COLO668 (cell line): ENCODE measurements around the gene CARD9.
A peak's percentile ranks its signal among the peaks of the same experiment; 100 is the strongest.

Experiments
- DNase-seq: peaks from one replicate; lab custom pipeline; 2025; ENCODE audit not compliant: unreplicated experiment; lab: John Stamatoyannopoulos, UW

CARD9 gene

DNA sequence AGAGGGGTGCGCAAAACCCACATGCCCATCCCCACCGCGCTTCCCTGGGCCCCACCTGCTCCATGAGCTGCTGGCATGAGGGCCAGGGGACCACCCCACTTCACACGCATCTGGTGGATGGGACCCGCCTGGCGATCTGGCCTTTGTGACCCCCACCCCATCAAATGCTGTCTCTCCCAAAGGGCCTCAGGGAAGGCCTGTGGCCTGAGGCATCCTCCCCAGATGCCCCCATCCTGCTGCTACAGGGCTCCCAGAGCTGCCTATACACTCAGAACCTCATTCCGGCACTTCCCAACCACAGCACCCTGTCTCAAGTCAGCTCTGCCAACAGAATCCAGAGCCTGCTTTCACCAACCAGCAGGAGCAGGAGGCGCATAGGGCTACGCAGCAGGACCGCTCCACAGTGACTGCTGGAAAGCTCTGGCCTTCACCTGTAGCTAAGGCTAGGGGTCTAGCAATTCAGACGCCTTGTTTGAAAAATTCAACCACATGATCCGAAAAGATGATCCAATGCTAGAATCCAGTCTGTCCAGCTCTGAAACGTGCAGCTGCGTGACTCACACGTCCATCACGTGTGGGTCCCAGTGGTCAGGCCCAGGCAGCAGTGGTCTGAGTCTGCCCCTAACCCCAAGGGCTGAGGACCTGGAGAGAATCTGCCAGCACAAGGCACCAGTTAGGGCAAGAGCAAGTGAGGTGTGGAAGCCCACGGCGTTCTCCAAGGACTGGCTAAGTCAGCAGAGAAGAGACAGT is 27.9 kb upstream of the CARD9 start:
- no peak for DNase-seq

DNA sequence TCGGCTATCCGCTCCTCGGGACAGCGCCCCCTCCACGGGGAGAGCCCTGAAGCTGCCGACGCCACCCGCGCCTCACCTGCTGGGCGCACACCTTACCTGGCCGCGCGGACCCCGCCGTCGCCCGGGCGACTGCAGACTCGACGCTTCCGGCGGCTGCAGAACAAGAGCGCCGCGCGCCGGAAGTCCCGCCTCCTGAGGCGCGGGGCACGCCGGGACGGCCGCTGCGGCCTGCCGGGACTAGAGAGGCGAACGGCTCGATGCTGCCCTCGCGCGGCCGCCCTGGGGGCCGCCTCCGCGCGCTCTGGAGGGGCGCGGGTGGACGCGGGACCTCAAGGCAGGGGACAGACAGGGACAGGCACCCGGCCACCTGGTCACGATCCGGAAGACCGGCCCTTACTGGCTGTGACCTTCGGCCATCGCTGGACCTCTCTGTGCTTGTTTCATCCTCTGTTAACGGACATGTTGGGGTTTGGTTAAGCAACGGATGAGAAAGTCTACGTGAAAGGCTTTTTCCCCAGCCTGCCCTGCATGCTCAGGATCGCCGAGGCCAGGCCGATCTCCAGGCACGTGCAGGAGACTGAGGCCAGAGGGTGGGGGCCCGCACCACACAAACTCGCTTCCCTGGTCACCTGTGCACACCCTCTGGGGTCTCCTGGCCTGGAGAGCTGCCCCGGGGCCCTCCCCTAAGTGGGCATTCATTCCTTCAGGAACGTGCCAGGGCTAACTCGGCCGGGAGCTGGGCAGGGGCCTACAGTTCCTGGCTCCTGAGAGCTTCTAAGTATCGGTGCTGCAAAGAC is 26.8 kb upstream of the CARD9 start, which contains the start of gene SNAPC4:
Gene SNAPC4 (minus strand): TSS at position 133 of the 797 bp plus-strand sequence. CDS start 1,742 bp downstream, outside the sequence.
- peak; percentile 95 for DNase-seq

DNA sequence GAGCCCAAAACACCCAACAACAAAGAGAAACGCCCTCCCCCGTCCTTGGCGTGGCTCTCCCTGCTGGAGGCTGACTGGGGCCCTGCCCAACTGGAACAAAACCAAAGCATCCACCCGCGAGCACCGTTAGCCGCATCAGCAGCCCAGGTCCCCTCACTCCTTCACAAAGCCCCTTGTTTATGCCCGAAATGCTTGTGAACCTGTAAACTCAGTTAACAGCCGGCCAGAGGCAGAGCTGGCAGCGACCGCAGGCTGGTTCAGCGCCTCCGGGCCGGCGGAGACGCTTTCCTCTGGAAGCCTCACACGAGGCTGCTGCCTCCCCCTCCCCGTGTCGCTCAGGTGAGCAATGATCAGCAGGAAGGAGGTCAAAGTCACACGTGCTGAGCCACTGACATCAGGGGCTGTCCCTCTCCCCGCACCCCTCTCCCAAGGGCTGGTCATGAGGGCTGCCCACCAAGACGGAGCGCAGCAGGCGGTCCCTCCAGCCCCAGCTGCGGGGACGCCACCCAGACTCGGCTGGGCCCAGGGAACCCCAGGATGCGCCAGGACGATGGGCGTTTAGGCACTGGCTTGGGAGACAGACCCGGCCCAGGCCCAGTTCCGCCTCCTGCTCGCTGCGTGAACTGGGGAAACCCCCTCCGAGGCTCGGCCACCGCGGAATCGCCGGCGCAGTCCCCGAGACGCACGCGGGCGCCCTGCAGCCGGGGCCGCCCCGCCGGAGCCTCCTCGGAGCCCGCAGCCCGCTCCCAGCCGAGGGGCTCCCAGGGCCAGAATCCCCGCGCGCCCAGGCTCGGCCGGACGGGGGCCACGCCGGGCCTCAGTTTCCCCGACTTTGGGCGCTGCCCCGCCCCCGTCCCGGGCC is 25.9 kb upstream of the CARD9 start:
- peak; percentile 47 for DNase-seq

DNA sequence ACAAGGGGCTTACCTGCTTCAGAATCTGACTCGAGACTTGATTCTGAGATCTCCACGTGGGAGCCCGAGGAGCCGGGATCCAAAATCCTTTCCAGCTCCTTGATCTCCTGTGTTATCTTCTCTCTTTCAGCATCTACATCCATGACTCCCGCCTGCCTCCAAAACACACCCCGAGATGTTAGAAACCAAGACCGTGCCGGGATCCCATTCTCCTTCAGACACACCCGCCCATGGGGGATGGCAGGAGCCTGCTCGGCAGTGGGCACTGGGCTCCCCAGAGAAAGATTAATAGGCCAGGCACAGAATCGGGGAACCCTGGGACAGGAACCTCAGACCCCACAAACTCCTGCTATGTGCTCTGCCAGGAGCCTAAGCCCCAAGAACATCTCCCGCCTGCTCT is 24.8 kb upstream of the CARD9 start:
- no peak for DNase-seq

DNA sequence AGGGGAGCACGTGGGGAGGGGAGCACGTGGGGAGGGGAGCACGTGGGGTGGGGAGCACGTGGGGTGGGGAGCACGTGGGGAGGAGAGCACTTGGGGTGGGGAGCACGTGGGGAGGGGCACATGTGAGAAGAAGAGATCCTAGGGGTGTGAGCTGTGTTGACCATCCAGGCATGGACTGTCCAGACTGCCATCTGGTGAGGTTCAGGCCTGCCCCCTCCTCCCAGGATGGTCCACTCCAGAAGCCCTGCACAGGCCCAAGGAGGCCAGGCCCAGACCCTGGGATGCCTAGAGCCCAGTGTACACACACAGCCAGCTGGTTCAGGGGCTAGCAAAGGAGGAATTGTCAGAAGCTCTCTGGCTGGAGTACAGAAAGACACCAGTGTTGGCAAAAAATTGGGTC is 24.2 kb upstream of the CARD9 start:
- no peak for DNase-seq

DNA sequence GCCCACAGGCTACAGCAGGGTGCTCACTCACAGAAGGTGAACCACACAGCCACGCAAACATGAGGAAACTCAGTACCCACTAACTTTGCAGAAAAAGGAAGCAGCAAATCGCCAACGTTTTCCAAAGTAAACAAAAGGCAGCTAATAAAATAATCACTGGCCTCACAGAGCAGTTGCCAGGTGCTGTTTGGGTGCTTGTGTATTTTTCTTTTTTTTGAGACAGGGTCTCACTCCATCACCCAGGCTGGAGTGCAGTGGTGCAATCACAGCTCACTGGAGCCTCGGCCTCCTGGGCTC is 22.7 kb upstream of the CARD9 start:
- DNase-seq = no peak

DNA sequence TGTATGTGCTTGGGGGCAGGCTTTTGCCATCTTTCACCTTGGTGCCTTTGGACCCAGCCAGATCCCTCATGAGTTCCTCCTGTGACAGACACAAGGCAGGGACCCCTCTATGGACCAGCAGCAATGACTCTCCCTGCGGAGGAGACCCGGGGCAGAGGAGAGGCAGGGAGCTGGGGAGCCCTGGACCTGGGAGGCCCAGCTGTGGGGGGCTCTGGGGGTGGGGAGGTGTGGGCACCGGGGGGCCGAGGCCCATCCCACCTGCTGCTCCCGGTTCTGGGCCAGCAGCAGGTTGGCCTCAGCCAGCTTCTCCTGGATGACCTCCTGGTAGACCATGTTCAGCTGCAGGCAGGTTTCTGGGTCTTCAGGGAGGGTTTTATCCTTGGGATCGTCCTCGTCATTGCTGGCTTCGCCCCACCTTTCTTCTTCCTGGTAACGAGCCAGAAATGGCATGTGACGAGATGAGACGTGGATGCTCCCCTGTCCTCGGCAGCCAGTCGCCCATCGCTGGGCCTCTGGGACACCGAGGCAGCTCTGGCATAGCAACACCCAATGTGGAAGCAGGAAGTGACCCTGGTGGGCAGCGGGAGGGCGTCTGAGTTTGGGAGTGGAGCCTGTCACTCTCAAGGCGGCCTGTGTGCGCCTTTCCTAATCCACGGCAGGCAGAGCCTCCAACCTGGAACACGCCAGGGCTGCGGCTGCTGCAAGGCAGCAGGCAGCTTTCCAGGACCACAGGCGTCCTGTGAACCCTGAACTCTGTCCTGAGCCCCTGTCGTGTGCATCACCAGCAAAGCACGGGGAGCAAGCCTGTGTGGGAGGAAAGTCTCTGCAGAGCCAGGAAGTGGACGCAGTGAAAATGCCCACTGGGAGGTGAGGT is 22.1 kb upstream of the CARD9 start:
- no peak for DNase-seq

DNA sequence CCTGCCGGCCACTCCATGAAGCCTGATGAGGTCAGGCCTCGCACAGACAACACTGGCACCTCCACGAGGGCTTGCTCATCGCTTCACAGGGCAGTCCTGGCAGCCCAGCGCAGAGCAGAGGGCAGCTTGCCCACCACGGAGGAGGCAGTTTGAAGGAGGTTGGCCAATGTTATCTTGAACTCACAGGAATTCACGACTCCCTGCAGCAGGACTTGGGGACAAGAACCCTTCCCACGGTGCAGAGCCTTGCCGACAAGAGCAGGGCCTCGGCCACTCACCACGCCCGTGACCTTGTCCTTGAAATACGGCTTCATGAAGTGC is 21.5 kb upstream of the CARD9 start:
- DNase-seq = no peak

DNA sequence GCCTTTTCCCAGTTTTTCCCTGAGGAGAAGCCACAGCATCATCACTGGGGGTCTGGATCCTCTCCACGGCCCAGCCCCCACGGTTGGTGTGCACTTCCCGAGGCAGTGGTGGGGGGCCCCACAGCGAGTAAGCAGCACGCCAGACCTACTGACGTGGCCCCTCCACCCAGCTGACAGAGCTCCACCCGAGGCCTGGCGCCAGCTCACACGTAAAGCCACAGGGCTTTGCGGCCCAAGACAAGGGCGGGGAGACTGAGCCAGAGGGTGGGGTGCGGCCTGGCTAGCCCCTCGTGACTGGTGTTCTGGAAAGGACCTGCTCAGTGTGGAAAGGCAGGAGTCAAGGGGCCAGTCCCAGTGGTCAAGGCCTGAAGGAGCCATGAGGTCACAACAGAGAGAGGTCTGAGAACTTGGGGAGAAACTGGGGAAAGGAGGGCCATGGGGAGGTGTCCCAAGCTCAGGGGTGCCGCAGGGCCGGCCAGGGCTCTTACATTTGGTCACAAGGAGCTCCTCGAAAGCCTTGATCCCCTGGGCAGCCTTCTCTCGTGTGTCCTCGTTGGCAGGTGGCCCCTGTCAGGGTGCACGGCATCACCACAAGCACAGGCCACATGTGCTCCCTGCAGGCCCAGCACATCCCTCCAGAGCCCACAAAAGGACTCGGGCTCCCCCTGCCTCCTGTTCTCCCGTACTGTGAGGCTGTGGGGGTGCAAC is 21.0 kb upstream of the CARD9 start:
- no peak for DNase-seq

DNA sequence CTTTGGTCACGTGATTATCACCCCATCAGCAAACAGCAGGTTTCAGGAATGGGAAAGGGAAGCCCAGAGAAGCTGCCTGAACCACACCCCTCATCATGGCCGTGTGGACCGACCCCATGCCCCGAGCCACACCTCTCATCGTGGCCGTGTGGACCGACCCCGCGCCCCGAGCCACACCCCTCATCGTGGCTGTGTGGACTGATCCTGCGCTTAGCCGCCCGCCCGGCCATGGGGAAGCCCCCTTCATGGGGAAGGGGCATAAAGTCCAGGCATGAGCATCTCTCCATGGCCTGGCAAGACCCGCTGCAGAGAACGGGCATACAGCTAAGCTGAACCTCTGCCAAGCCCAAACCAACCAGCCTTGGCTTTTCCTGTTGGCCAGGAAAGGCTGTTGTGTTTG is 20.1 kb upstream of the CARD9 start:
- no peak for DNase-seq

DNA sequence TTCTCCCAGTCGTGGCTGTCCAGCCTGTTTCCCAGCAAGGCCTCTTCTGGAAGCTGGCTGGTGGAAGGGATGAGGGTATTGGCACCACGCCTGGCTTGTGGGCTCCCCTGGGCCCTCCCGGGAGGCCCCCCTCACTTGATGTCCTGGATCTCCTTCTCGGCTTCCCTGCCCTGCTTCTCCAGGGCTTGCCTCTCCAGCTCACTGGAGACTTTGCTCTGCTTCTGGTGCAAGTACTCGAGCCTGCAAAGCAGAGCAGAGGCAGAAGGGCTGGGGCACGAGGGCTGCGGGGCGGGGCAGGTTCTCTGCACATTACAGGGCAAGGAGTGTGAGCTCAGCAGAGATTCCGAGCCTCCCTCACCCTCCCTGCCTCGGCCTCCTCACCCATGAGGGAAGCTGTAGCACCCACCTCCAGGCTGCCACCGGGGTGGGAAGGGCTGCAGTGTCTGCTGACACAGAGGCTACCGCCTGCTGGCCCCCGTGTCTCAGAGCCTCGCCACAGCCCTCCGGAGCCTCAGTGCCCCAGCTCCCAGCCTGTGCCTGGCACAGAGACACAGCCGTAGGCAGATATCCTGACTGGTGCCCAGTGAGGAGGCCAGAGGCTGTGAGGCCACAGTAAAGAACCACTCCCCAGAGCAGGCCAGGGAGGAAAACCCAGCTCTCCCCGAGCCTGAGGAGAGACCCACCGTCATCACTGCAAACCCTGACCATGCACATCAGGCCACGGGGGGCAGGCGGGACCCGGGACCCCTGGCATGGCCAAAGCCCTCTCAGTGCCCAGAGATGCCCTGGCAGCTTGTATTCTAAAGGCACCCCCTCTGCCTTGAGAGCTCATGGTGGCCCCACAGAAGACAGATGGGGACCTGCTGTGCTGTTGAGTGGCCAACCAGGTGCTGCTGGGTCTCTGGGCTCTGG is 19.3 kb upstream of the CARD9 start:
- DNase-seq = no peak

DNA sequence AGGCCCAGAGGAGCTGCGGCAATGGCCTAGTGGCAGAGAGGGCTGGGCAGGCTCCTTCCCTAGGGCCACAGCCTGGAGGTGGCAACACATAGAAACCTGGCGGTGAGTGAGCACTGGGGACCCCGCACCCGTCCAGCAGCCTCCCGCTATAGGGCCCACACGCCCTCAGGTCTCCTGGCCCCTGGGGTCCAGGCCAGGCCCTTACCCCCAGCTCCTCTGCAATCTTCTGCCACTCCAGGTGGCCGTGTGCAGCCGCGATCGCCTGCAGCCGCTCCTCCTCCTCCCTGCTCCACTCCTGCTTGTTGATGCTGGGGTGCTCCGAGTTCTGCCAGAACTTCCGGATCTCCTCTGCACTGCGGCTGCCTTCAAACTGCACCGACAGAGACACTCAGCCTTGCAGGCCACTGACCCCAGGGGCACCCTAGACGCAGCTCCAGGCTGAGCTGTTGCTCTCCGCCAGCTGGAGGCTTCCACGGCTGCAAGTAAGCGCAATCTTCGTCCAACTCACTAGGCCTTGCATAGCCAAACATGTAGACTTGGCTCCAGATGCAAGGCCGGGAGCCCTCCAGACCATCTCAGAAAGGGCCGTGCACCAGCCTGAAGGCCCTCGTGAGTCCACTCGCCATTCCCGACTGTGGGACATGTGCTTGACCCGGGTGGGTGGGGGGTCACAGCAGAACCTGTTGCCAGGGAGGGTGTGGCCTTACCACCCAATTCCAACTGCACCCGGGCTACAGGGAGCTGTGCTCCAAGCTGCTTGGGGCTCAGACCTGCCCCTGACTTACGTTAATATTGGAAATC is 18.5 kb upstream of the CARD9 start:
- DNase-seq = no peak

DNA sequence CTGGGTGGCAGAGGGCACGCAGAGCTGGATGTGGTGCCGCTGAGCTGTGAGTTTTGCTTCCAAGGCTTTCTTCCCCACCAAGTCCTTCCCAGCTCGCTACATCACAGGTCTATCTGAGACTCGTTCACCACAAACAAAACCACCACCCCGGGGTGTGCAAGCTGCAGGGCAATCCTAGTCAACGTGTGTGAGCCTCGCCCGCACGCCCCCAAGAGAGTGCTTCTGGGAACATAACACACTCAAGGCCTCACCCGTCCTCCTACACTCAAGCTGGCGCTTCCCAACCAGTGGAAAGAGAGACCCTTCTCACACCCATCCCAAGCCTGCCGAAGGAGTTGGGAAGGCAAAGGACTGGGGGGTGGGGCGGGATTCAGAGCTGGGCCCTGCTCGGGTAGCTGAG is 15.9 kb upstream of the CARD9 start:
- DNase-seq = no peak

DNA sequence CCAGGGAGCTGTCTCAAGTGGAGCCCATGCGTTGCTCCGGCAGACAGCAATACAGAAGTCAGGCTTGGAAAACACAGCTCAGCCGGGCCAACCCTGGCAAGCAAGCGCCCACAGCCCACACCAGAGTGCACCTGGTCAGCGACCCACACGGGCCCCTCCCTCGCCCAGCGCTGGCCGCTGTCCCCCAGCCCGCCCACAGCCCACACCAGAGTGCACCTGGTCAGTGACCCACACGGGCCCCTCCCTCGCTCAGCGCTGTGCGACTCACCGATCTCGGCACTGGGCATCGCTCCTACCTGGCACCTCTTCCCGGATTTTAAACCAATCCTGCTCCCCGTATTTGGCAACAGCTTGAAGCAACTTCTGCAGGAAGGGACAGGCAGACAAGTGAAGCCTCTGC is 13.7 kb upstream of the CARD9 start:
- no peak for DNase-seq

DNA sequence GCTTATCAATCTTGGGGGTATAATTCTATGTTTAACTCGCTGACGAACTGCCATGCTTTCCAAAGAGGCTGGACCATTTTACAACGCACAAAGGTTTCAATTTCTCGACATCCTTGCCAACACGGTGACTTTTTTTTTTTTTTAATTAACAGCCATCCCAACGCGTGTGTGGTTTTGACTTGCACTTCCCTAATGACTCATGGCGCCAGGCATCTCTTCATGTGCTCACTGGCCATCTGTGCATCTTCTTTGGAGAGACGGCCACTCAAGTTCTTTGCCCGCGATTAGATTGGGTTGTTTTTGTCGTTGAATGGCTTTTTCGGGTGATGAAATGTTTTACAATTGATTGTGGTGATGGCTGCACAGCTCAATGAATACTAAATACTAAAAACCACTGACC is 12.5 kb upstream of the CARD9 start:
- DNase-seq = no peak

DNA sequence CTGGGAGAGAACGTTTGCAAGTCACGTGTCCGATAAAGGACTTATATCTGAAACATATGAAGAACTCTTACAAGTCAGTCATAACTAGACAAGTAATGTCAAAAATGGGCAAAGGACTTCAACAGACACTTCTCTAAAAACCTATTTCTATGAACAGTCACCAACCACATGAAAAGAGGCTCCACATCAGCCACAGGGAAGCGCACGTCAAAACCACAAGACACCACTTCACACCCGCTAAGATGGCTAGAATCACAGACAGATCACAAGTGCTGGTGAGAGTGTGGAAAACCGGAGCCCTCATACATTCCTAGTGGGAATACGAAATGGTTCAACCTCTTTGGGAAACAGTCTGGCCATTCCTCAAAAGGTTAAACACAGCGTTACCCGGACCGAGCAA is 11.5 kb upstream of the CARD9 start:
- DNase-seq = no peak

DNA sequence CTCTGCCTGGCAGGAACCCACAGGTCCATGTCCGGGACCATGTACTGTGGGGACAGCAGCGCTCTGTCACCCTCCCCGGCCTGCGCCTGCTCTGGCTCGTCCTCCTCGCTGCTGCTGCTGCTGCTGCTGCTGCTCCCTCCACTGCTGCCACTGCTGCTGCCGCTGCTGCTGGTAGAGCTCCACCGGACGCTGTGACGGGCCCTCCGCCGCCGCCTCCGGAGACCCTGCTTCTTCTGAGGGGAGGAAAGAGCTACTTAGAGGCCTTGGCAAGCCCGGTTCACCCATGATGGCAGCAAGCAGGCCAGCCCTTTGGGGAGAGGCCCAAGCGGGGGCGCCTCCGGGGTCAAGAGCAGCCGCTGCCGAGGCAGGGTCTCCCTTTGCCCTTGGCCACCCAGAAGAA is 10.0 kb upstream of the CARD9 start:
- DNase-seq = no peak

DNA sequence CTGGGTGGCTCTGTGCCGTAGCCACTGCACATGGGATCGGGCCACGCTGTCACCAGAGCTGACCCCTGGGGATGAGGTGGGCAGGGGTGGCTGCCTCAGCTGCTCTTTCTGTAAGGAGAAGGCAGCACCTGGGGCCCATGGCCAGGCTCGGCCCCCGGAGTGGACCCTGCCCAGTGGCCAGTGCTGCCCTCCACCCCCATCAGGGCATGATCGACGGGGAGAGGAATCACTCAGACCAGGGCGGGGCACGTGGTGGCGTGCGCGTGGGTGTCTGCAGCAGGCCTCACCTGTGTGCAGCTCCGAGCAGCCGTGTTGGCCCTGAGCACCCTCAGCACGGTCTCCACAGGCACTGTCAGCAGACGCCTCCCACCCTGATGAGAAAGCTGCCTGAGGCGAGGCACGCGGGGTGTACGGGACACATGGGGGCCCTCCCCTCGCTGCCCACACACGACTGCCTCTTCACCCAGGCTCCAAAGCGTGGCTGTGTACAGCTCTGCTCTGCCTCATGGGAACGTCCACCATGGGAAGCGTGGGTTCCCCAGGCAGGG is 8.6 kb upstream of the CARD9 start:
- DNase-seq = no peak
